Adrenal gland (tissue), 5 donors: Measurements from ENCODE around the gene FHAD1.

Experiments
- POLR2A ChIP-seq, 2 donors: fragments of 450-650 bp; IDR thresholded peaks; one replicate each; pipeline ENCODE4 v1.6.1; 2017; ENCODE audit warnings: antibody characterized with exemption in 2 of 2, mild to moderate bottlenecking in 2 of 2, moderate library complexity in 1 of 2
- TF ChIP-seq, protein P1 (sequence below), 6 experiments: fragments of 450-650 bp in 4 of 6; fragments of 200-600 bp in 2 of 6; sonication (generic) in 1 of 6; IDR thresholded peaks; 1 replicate in 5 of 6; 2 replicates in 1 of 6; pipeline versions ENCODE4 v1.5.1 to v1.8.0; 2016 to 2021; ENCODE audit warnings: antibody characterized with exemption in 6 of 6, mild to moderate bottlenecking in 2 of 6, moderate library complexity in 1 of 6
- donor health status: DM: no; HTN: no; CAD: no.

DNA sequence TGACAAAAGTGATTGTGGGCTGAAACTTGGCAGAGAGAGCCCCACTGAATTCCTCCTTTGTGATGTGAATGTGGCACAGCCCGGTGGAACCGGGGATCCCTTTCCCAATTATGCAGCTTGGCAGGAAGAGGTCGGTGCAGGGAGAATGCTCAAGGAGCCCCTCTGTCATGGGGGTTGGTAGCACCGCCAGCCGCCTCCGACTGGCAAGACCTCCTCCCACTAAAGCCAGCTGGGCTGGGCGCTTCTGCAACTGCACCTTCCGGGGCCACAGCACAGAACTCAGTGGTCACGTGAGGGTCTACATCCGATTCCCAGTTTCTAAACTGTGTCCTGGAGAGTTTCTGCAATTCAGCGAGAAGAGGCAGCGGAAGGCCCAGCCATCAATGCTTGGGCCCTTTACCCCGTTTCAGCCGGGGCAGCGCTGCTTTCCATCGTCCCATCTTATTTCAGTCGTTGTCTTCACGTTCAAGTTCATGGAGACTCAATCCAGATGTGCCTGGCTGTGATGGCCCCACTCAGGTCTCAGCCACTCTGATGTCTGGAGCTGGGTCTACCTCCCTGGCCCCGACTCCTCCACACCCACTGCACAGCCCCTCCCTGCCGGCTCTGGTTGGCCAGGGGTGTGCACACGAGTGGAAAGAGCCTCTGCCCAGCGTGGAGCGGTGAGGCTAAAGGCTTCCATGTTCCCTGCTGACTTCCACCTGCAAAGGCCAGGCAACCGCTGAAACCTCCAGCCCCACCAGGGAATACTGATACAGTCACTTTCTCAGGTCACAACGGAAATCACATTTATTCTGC lies 39.8 kb upstream of the FHAD1 start:
- TF ChIP-seq, protein P1, sequence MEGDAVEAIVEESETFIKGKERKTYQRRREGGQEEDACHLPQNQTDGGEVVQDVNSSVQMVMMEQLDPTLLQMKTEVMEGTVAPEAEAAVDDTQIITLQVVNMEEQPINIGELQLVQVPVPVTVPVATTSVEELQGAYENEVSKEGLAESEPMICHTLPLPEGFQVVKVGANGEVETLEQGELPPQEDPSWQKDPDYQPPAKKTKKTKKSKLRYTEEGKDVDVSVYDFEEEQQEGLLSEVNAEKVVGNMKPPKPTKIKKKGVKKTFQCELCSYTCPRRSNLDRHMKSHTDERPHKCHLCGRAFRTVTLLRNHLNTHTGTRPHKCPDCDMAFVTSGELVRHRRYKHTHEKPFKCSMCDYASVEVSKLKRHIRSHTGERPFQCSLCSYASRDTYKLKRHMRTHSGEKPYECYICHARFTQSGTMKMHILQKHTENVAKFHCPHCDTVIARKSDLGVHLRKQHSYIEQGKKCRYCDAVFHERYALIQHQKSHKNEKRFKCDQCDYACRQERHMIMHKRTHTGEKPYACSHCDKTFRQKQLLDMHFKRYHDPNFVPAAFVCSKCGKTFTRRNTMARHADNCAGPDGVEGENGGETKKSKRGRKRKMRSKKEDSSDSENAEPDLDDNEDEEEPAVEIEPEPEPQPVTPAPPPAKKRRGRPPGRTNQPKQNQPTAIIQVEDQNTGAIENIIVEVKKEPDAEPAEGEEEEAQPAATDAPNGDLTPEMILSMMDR (IDR thresholded peaks at IDR 0.05), result no peak
- TF ChIP-seq POLR2A (IDR thresholded peaks at IDR 0.05), result no peak
